Cardiac muscle cell (in vitro differentiated cells and primary cell): Measurements from ENCODE around the gene CCDC63. TPM values are rescaled to one million over a fixed set of nuclear protein-coding genes. Genes with fewer than 3 reads are reported as not detected.

Experiments used
- DNase-seq, 2 donors: peaks; one replicate each; pipeline versions ENCODE4 v3.0.0 to v3.0.0-alpha.2; 2010 to 2017; ENCODE audit warnings: low read depth in 1 of 2, low spot score in 1 of 2
- H3K27ac ChIP-seq: fragments of 200-600 bp; sonication (generic); 2 replicates; pipeline ENCODE4 v1.5.1; 2016
- H3K27me3 ChIP-seq: fragments of 200-600 bp; sonication (generic); 2 replicates; pipeline ENCODE4 v1.6.0; 2016; ENCODE audit warnings: control low read depth
- H3K36me3 ChIP-seq: fragments of 200-600 bp; sonication (generic); 2 replicates; pipeline ENCODE4 v1.5.1; 2016; ENCODE audit warnings: control low read depth
- H3K4me1 ChIP-seq: fragments of 200-600 bp; sonication (generic); 2 replicates; pipeline ENCODE4 v1.8.1; 2017; ENCODE audit warnings: low read depth, mild to moderate bottlenecking, mixed run types
- H3K4me3 ChIP-seq: fragments of 200-600 bp; sonication (generic); 2 replicates; pipeline ENCODE4 v1.5.1; 2016; ENCODE audit warnings: mild to moderate bottlenecking
- H3K9me3 ChIP-seq: fragments of 200-600 bp; sonication (generic); 2 replicates; pipeline ENCODE4 v1.5.1; 2017; ENCODE audit warnings: low read depth, mild to moderate bottlenecking, control low read depth
- polyA plus RNA-seq: library from polyadenylated mRNA; unstranded; fragments of >200 nt; fragmentation: Nextera tagmentation; extraction: Ambion mirVana; gene quantifications from 2 replicates; pipeline ENCODE4 v1.2.1, GENCODE V29; 2016
- total RNA-seq: library from RNA; depleted of rRNA; stranded (reverse); fragments of >200 nt; gene quantifications from 2 replicates; pipeline ENCODE4 v1.2.3, GENCODE V29; 2016
- TF ChIP-seq, protein P1 (sequence below): IDR thresholded peaks from 2 replicates; pipeline ENCODE4 v1.5.1; 2012; ENCODE audit warnings: low read depth, mild to moderate bottlenecking, low read length

CCDC63 gene
- total and polyA plus RNA-seq, 2 experiments from 2014 or later, result 0.22 TPM; not detected in 1

- Histone ChIP-seq H3K36me3 (no peaks in the 10 kb centered on the region), H3K4me1 (peaks cover under 1% of the 10 kb centered on the region), H3K27me3 (peaks cover 1% of the 10 kb centered on the region), H3K9me3 (no peaks in the 10 kb centered on the region), H3K4me3 (no peak overlapping the region), H3K27ac (no peak overlapping the region)
- no peak for DNase-seq
- TF ChIP-seq, protein P1, sequence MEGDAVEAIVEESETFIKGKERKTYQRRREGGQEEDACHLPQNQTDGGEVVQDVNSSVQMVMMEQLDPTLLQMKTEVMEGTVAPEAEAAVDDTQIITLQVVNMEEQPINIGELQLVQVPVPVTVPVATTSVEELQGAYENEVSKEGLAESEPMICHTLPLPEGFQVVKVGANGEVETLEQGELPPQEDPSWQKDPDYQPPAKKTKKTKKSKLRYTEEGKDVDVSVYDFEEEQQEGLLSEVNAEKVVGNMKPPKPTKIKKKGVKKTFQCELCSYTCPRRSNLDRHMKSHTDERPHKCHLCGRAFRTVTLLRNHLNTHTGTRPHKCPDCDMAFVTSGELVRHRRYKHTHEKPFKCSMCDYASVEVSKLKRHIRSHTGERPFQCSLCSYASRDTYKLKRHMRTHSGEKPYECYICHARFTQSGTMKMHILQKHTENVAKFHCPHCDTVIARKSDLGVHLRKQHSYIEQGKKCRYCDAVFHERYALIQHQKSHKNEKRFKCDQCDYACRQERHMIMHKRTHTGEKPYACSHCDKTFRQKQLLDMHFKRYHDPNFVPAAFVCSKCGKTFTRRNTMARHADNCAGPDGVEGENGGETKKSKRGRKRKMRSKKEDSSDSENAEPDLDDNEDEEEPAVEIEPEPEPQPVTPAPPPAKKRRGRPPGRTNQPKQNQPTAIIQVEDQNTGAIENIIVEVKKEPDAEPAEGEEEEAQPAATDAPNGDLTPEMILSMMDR, result no peak
These were observed 28.3 kb upstream of the CCDC63 start for GRCh38 chr12:110818511-110818910.

- Histone ChIP-seq H3K9me3 (no peaks in the 10 kb centered on the region), H3K27me3 (no peaks in the 10 kb centered on the region), H3K36me3 (no peaks in the 10 kb centered on the region), H3K4me3 (no peak overlapping the region), H3K27ac (no peak overlapping the region), H3K4me1 (no peaks in the 10 kb centered on the region)
- DNase-seq, result no peak
- TF ChIP-seq, protein P1, result no peak
These were observed 27.6 kb upstream of the CCDC63 start for GRCh38 chr12:110819150-110819549.

DNA sequence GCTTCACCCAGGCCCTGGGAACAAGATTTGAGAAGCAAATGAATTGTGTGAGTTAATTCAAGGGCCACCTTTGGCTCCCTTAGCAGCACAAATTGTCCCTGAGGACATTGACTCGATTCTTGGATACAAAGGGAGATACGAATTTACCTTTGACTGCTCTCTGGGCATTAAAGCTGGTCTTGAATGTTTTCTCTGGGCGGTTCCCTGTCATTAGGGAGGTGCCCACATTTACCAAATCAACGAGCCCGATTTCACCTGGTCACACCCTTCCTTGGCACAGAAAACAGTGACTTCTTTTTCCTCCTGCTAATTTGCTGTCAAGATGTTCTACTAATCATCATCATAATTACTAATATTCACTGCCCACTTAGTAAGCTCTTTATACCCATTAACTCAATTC, 27.1 kb upstream of the CCDC63 start:
- H3K4me3 ChIP-seq, result no peak overlapping the region
- H3K27me3 ChIP-seq, result peaks cover 1% of the 10 kb centered on the region
- no peak overlapping the region for H3K27ac ChIP-seq
- no peak for DNase-seq
- H3K4me1 ChIP-seq, result no peaks in the 10 kb centered on the region
- TF ChIP-seq, protein P1, result no peak
- no peaks in the 10 kb centered on the region for H3K36me3 ChIP-seq
- no peaks in the 10 kb centered on the region for H3K9me3 ChIP-seq

DNA sequence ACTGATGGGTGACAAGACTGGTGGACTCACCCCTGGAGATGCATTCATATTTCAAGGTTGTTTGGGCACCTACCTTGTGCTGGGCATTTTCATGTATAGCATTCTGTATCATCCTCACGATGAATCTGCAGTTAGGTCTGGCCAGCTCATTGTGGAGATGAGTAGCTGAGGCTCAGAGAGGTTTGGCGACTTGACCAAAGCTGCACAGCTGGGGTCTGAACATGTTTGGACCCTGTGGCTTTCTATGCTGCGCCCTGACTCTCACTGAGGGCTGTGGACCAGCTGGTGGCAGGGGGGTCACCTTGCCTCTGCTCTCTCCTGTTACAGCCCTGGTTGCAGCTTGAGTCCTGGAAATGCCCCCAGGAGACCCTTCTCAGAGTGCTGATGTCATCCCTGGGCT, 24.9 kb upstream of the CCDC63 start:
- no peak overlapping the region for H3K27ac ChIP-seq
- no peak for DNase-seq
- H3K4me3 ChIP-seq, result no peak overlapping the region
- H3K4me1 ChIP-seq, result no peaks in the 10 kb centered on the region
- peaks cover 7% of the 10 kb centered on the region for H3K27me3 ChIP-seq
- H3K9me3 ChIP-seq, result no peaks in the 10 kb centered on the region
- H3K36me3 ChIP-seq, result no peaks in the 10 kb centered on the region
- TF ChIP-seq, protein P1, result no peak

DNA sequence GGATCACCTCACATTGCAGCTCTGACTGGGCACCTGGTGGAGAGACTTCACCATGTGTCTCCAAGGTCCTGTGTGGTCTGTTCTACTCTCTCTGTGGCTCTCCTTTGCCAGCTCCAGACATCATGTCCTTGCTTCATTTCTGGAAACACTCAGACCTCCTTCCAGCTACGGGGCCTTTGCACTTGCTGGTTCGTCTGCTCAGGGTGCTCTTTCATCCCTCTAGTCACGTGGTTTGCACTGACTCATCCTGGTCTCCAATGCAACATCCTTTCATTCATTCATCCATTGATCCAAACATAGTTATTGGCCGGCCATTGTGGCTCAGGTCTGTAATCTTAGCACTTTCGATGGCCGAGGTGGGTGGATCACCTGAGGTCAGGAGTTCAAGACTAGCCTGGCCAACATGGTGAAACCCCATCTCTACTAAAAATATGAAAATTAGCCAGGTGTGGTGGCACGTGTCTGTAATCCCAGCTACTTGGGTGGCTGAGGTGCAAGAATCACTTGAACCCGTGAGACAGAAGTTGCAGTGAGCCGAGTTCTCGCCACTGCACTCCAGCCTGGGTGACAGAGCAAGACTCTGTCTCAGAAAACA, 23.9 kb upstream of the CCDC63 start:
- DNase-seq, result no peak
- H3K4me3 ChIP-seq, result no peak overlapping the region
- no peaks in the 10 kb centered on the region for H3K36me3 ChIP-seq
- H3K4me1 ChIP-seq, result no peaks in the 10 kb centered on the region
- H3K27me3 ChIP-seq, result peaks cover 7% of the 10 kb centered on the region
- H3K9me3 ChIP-seq, result no peaks in the 10 kb centered on the region
- H3K27ac ChIP-seq, result no peak overlapping the region
- TF ChIP-seq, protein P1, result no peak
